Sigmoid colon (tissue), 7 donors: ENCODE measurements around the gene SIDT1. TPM values are rescaled to one million over a fixed set of nuclear protein-coding genes. Genes with fewer than 3 reads are reported as not detected.

ENCODE experiments used
- DNase-seq: peaks from one replicate; pipeline ENCODE4 v3.0.0-alpha.2; 2019
- H3K27ac ChIP-seq, 4 donors: fragments of 200-600 bp; sonication (generic); one replicate each; pipeline ENCODE4 v1.5.1; 2016 to 2019; ENCODE audit warnings: mild to moderate bottlenecking in 1 of 4
- H3K27me3 ChIP-seq, 3 donors: fragments of 200-600 bp; sonication (generic); one replicate each; pipeline ENCODE4 v1.5.1; 2019; ENCODE audit warnings: mild to moderate bottlenecking in 1 of 3
- H3K36me3 ChIP-seq, 4 donors: fragments of 200-600 bp; sonication (generic); one replicate each; pipeline ENCODE4 v1.5.1; 2016 to 2019
- H3K4me1 ChIP-seq, 4 donors: fragments of 200-600 bp; sonication (generic); one replicate each; pipeline ENCODE4 v1.5.1; 2017 to 2019
- H3K4me3 ChIP-seq, 4 donors: fragments of 200-600 bp; sonication (generic); one replicate each; pipeline ENCODE4 v1.5.1; 2017 to 2019; ENCODE audit warnings: mild to moderate bottlenecking in 2 of 4, moderate library complexity in 1 of 4
- H3K9me3 ChIP-seq, 4 donors: fragments of 200-600 bp in 3 of 4; sonication (generic) in 3 of 4; one replicate each; pipeline versions ENCODE4 v1.5.1 to v1.6.1; 2013 to 2019
- EP300 ChIP-seq, 4 donors: sonication (generic); formaldehyde crosslinking; IDR thresholded peaks; one replicate each; pipeline ENCODE4 v1.6.1; 2017; ENCODE audit warnings: antibody characterized with exemption in 4 of 4
- POLR2A ChIP-seq, 2 donors: fragments of 450-650 bp; IDR thresholded peaks; one replicate each; pipeline ENCODE4 v1.6.1; 2016; ENCODE audit warnings: antibody characterized with exemption in 2 of 2, mild to moderate bottlenecking in 2 of 2, moderate library complexity in 2 of 2
- POLR2AphosphoS5 ChIP-seq, 4 donors: sonication (generic); formaldehyde crosslinking; IDR thresholded peaks; one replicate each; pipeline ENCODE4 v1.6.1; 2017; ENCODE audit warnings: antibody characterized with exemption in 4 of 4
- whole genome bisulfite sequencing, 2 donors: extraction: QIAGEN DNeasy Blood & Tissue Kit; methylation state at CpG; one replicate each; pipeline ENCODE4 v1.1.7; 2013; 5-methylcytosine and 5-hydroxymethylcytosine counted together
- intact Hi-C: fragments of 100-400 bp; cut with DNase I; formaldehyde crosslinking; loops from one replicate; pipeline ENCODE4 v1.15.1; 2023
- polyA plus RNA-seq, 3 donors: library from polyadenylated mRNA; stranded (reverse); fragments of 200-250 nt; gene quantifications; one replicate each; pipeline ENCODE4 v1.2.3, GENCODE V29; 2013
- small RNA-seq, 3 donors: library from RNA; depleted of rRNA; stranded (forward); fragments of <200 nt; gene quantifications; one replicate each; pipeline ENCODE3, GENCODE V24; 2016
- total RNA-seq, 4 donors: library from RNA; depleted of rRNA; stranded (reverse); fragments of >200 nt; gene quantifications; one replicate each; pipeline ENCODE4 v1.1.0, GENCODE V29; 2016
- TF ChIP-seq, protein P1 (sequence below), 4 experiments: fragments of 450-650 bp in 3 of 4; fragments of 200-600 bp in 1 of 4; IDR thresholded peaks; one replicate each; pipeline ENCODE4 v1.5.1; 2016 to 2019; ENCODE audit warnings: antibody characterized with exemption in 4 of 4, mild to moderate bottlenecking in 3 of 4, moderate library complexity in 2 of 4
- donor health status: healthy with polysubstance abuse.
- donor health status: Bipolar disorder and iron deficiency.
- donor health status: healthy.

The SIDT1 gene
- total and polyA plus RNA-seq, 7 donors: 0.49 to 16.7 (median 1.4) TPM

DNA sequence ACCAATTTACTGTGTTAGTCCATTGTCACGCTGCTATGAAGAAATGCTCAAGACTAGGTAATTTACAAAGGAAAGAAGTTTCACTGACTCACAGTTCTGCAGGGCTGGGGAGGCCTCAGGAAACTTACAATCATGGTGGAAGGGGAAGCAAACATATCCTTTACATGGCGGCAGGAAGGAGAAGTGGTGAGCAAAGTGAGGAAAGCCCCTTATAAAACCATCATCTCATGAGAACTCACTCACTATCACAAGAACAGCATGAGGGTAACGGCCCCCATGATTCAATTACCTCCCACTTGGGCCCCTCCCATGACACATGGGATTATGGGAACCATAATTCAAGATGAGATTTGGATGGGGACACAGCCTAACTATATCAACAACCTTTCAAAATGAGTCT is 143.9 kb downstream of the SIDT1 start:
- Histone ChIP-seq H3K4me1 (no peaks in the 10 kb centered on the region), H3K27ac (no peak overlapping the region), H3K9me3 (no peaks in the 10 kb centered on the region), H3K4me3 (no peak overlapping the region), H3K27me3 (no peaks in the 10 kb centered on the region), H3K36me3 (peaks cover 0 to 46% (median 2%) of the 10 kb centered on the region in 4 donors)
- TF ChIP-seq POLR2A (IDR thresholded peaks at IDR 0.05) (no peak), EP300 (IDR thresholded peaks at IDR 0.05) (no peak), POLR2AphosphoS5 (IDR thresholded peaks at IDR 0.05) (no peak)
- DNase-seq: no peak
- whole genome bisulfite sequencing, 2 donors: 79 to 92% methylated on average over 3 of the region's 3 CpGs
- intact Hi-C loops: no loop called here

DNA sequence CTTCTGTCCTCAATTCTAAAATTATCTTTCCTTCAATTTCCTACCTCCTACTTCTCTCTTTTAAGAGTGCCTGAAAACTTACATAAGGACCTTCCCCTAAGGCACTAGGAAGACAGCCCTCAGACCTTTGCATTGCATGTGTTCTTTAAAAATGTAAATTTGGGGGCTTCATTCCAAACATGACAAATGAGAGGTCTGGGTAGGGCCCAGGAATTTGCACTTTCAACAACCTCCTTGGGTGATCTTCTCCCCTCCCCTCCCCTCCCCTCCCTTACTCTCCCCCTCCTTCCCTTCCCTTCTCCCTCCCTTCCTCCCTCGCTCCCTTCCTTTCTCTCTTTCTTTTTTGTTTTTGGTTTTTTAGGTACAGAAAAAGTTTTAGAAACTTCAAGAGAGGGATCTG is 145.4 kb downstream of the SIDT1 start:
- 93 to 95% methylated on average over 1 of the region's 1 CpG for WGBS, 2 donors
- intact Hi-C loops: no loop called here
- Histone ChIP-seq H3K27me3 (no peaks in the 10 kb centered on the region), H3K36me3 (peaks cover 0 to 44% (median 2%) of the 10 kb centered on the region in 4 donors), H3K4me1 (no peaks in the 10 kb centered on the region), H3K27ac (no peak overlapping the region), H3K4me3 (no peak overlapping the region), H3K9me3 (no peaks in the 10 kb centered on the region)
- no peak for DNase-seq
- no peak for TF ChIP-seq POLR2AphosphoS5 (IDR thresholded peaks at IDR 0.05)
- no peak for TF ChIP-seq EP300 (IDR thresholded peaks at IDR 0.05)
- TF ChIP-seq, protein P1, sequence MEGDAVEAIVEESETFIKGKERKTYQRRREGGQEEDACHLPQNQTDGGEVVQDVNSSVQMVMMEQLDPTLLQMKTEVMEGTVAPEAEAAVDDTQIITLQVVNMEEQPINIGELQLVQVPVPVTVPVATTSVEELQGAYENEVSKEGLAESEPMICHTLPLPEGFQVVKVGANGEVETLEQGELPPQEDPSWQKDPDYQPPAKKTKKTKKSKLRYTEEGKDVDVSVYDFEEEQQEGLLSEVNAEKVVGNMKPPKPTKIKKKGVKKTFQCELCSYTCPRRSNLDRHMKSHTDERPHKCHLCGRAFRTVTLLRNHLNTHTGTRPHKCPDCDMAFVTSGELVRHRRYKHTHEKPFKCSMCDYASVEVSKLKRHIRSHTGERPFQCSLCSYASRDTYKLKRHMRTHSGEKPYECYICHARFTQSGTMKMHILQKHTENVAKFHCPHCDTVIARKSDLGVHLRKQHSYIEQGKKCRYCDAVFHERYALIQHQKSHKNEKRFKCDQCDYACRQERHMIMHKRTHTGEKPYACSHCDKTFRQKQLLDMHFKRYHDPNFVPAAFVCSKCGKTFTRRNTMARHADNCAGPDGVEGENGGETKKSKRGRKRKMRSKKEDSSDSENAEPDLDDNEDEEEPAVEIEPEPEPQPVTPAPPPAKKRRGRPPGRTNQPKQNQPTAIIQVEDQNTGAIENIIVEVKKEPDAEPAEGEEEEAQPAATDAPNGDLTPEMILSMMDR (IDR thresholded peaks at IDR 0.05): no peak
- TF ChIP-seq POLR2A (IDR thresholded peaks at IDR 0.05): no peak

DNA sequence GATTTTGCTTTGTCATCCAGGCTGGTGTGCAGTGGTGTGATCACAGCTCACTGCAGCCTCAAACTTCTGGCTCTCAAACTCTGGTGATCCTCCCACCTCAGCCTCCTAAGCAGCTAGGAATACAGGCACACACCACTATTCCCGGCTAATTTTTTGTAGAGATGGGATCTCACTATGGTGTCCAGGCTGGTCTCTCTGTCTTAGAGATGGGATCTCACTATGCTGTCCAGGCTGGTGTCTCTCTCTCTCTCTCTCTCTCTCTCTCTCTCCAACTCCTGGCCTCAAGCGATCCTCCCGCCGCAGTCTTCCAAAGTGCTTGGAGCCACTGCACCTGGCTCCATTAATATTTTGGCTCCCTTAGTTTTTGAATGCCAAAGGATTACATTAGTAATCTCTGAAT is 146.4 kb downstream of the SIDT1 start:
- Histone ChIP-seq H3K9me3 (no peaks in the 10 kb centered on the region), H3K27ac (no peak overlapping the region), H3K4me3 (no peak overlapping the region), H3K4me1 (no peaks in the 10 kb centered on the region), H3K36me3 (peaks cover 0 to 34% (median 2%) of the 10 kb centered on the region in 4 donors), H3K27me3 (no peaks in the 10 kb centered on the region)
- intact Hi-C loops: no loop called here
- 97 to 99% methylated on average over 4 of the region's 4 CpGs for WGBS, 2 donors
- no peak for DNase-seq
- TF ChIP-seq EP300 (IDR thresholded peaks at IDR 0.05): no peak
- TF ChIP-seq, protein P1 (IDR thresholded peaks at IDR 0.05): no peak
- no peak for TF ChIP-seq POLR2A (IDR thresholded peaks at IDR 0.05)
- no peak for TF ChIP-seq POLR2AphosphoS5 (IDR thresholded peaks at IDR 0.05)

Small RNA genes within 50 kb of the gene (small RNA-seq; reads per million reads assigned to genes)
- gene MIR4446: 0 to 0.22 (median 0.22) reads per million in 3 donors
- gene RN7SL767P: 0 reads per million in 3 donors

Other genes with a start within 250 kb of the SIDT1 start
- gene CFAP44, start 91.1 kb upstream of the SIDT1 start, total RNA-seq: 1 to 10 TPM; 4.3 to 9.7 (median 5.2) TPM
- 1 to 10 TPM; 2.5 to 5.4 (median 4.2) TPM for gene CFAP44, start 91.1 kb upstream of the SIDT1 start, polyA plus RNA-seq
- gene SPICE1, start 17.4 kb upstream of the SIDT1 start, total RNA-seq: 10 to 100 TPM in 3 of 4 donors, 1 to 10 TPM in 1; 10.0 to 43.2 (median 15.1) TPM
- 1 to 10 TPM; 5.3 to 6.0 (median 6.0) TPM for gene SPICE1, start 17.4 kb upstream of the SIDT1 start, polyA plus RNA-seq
- 10 to 100 TPM; 10.7 to 21.9 (median 18.2) TPM for gene USF3, start 164.1 kb downstream of the SIDT1 start, total RNA-seq
- 1 to 10 TPM; 3.5 to 8.4 (median 4.8) TPM for gene USF3, start 164.1 kb downstream of the SIDT1 start, polyA plus RNA-seq
- gene NAA50, start 213.7 kb downstream of the SIDT1 start, total RNA-seq: 10 to 100 TPM; 51.0 to 89.9 (median 75.8) TPM
- 10 to 100 TPM; 29.4 to 66.6 (median 40.5) TPM for gene NAA50, start 213.7 kb downstream of the SIDT1 start, polyA plus RNA-seq
- gene ATP6V1A, start 214.5 kb downstream of the SIDT1 start, total RNA-seq: 10 to 100 TPM; 19.4 to 34.6 (median 26.1) TPM
- 10 to 100 TPM; 15.0 to 22.2 (median 19.4) TPM for gene ATP6V1A, start 214.5 kb downstream of the SIDT1 start, polyA plus RNA-seq